RWPE1 (cell line): ENCODE measurements around the gene NFIA.
"Not testable (repeated sequence)": the region's sequence is repeated elsewhere in the genome, so short reads cannot be mapped to it uniquely, and the experiment has no call there.

Experiments
- CTCF ChIA-PET: fragments of 350-600 bp; sonication (Branson Sonifier 250); formaldehyde crosslinking; extraction: SDS; loops from one replicate; lab custom pipeline; 2021; lab: Yijun Ruan, JAX
- POLR2A ChIA-PET: fragments of 400-600 bp; formaldehyde crosslinking; extraction: SDS; loops from one replicate; lab custom pipeline; 2020; ENCODE audit warnings: antibody characterized with exemption; ENCODE audit not compliant: low non-redundant PET; lab: Yijun Ruan, JAX
- DNase-seq: peaks from one replicate; pipeline ENCODE4 v3.0.0; 2012; ENCODE audit warnings: low spot score
- H3K27ac ChIP-seq: fragments of 450-650 bp; 2 replicates; pipeline ENCODE4 v1.5.1; 2017
- TF ChIP-seq, protein P1 (sequence below): fragments of 450-650 bp; conservative IDR thresholded peaks from 2 replicates; pipeline ENCODE4 v1.5.1; 2017; ENCODE audit warnings: low read depth, mild to moderate bottlenecking

NFIA gene

DNA sequence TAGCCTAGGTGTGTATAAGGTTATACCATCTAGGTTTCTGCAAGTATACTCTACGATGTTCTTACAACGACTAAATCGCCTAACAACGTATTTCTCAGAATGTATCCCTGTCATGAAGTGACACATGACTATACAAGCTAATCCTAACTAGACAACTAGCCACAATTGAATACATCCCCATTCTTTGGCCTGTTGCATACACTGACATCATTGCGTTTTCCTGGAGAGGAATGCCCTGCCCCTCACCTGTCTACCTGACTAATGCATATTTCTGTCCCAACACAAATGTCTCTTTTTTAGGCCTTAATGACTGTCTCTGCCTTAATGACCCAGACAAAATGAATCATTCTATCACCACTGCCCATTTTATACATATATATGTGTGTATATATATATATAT is 8.5 kb upstream of the NFIA start:
- ChIA-PET CTCF (interaction anchor here (0.5 kb wide), 1 partner anchor 1358 kb away, joined by 3 read pairs; no protein-coding TSS in a partner anchor), POLR2A (no interaction called here)
- TF ChIP-seq, protein P1, sequence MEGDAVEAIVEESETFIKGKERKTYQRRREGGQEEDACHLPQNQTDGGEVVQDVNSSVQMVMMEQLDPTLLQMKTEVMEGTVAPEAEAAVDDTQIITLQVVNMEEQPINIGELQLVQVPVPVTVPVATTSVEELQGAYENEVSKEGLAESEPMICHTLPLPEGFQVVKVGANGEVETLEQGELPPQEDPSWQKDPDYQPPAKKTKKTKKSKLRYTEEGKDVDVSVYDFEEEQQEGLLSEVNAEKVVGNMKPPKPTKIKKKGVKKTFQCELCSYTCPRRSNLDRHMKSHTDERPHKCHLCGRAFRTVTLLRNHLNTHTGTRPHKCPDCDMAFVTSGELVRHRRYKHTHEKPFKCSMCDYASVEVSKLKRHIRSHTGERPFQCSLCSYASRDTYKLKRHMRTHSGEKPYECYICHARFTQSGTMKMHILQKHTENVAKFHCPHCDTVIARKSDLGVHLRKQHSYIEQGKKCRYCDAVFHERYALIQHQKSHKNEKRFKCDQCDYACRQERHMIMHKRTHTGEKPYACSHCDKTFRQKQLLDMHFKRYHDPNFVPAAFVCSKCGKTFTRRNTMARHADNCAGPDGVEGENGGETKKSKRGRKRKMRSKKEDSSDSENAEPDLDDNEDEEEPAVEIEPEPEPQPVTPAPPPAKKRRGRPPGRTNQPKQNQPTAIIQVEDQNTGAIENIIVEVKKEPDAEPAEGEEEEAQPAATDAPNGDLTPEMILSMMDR = no peak
- no peak overlapping the region for H3K27ac ChIP-seq
- no peak for DNase-seq

DNA sequence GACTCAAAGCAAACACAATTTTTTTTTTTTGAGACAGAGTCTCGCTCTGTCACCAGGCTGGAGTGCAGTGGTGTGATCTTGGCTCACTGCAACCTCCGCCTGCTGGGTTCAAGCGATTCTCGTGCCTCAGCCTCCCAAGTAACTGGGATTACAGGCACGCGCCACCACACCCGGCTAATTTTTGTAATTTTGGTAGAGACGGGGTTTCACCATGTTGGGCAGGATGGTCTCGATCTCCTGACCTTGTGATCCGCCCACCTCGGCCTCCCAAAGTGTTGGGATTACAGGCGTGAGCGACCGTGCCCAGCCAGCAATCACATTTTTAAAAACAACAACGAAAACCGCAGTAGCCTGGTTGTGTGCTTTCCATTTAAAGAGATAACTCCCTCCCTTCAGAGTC is 6.5 kb upstream of the NFIA start:
- POLR2A ChIA-PET, DNase-seq, CTCF ChIA-PET: not testable (repeated sequence)
- peak overlapping the region; percentile 52 for H3K27ac ChIP-seq

DNA sequence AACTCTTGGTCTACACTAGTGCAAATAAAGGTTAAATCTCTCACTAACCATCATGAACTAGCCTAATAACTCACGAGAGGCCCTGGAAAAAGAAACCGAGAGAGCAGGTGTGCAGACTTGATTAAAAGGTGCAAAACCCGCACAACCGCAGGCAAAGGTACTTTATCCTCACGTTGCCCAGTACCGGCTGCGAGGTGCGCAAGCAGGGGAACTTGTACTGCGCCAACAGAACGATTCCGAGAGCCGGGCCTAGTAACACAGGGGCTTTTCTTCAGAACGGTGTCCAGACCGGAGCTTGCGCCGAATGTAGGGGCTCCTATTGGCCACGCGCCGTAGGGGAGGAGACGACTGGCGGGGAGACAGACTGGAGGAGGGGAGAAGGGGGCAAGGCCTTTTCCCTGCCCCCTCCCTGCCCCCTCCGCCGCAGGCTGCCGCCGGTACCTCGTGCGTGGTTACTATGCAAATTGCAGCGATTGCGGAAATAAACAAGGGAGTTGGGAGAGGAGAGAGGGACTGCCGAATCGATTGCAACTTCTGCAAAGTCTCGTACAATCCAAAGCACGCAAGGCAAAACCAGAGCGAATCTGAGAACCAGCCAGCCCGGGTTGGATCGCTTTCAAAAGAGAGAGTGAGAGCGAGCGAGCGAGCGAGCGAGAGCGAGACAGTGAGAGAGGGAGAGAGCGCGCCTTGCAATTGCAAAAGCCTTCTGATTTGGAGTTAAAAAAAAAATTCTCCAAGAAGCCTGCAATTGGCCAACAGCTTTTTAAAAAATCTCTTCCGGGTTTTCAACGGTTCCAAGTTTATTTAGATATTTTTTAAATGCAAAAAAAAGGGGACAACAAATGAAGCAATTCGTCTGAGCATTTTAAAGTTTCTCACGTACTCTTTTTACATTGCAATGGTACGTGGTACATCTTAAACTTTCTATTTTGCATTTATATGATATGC is 5.4 kb upstream of the NFIA start:
- ChIA-PET CTCF (interaction anchor here (0.6 to 2.8 kb wide), 3 partner anchors 11 to 34 kb away, joined by 3 to 23 read pairs (median 6); no protein-coding TSS in a partner anchor), POLR2A (interaction anchor here (0.9 kb wide), 1 partner anchor 27 kb away, joined by 4 read pairs; no protein-coding TSS in a partner anchor)
- DNase-seq = peak; percentile 71
- peak overlapping the region; percentile 93 for H3K27ac ChIP-seq
- TF ChIP-seq, protein P1 = no peak

DNA sequence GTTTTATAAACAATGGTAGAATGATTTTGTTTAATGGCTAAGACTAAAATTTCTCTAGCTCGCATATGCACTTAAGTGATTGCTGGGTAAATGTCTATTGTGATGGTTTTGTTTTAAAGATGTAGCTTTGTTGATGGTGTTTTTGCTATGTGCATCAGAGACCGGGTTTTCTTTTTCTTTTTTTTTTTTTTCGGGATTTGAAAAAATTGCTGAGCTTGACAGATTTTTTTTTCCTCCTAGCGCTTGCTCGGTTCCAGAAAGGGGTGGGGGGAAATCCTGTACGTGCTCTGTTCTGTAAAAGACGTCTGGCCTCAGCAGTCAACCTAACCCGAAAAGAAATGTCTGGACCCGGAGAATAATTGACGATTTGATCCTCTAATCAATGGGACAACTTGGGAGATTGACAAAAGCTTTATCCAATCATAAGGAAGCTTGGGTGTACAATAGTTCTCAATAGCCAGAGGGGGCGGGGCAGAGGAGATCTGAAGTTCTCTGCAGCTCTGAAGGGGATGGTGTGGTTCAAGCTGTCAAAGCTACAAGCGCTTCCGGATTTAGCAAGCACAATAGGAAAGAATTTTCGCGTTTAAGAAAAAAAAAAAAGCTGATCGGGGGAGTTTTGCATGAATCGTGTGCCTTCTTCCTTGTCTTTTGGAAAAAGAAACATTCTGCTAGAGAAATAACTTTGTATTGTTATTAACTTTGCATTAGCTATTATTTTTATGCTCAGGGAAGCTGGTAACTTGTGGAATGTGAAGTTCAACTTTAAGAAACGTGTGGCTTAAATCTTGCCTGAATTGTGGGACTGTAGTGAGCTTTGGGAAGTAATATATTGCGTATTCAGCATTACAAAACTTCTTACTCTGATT is 4.5 kb upstream of the NFIA start:
- TF ChIP-seq, protein P1 = no peak
- CTCF ChIA-PET = interaction anchor here (0.5 to 2.8 kb wide), 4 partner anchors 11 to 46 kb away, joined by 3 to 23 read pairs (median 4); no protein-coding TSS in a partner anchor
- H3K27ac ChIP-seq = peak overlapping the region; percentile 93
- POLR2A ChIA-PET = interaction anchor here (0.6 to 0.9 kb wide), 5 partner anchors 10 to 458 kb away, joined by 3 to 13 read pairs (median 4); no protein-coding TSS in a partner anchor
- peak; percentile 100 for DNase-seq

DNA sequence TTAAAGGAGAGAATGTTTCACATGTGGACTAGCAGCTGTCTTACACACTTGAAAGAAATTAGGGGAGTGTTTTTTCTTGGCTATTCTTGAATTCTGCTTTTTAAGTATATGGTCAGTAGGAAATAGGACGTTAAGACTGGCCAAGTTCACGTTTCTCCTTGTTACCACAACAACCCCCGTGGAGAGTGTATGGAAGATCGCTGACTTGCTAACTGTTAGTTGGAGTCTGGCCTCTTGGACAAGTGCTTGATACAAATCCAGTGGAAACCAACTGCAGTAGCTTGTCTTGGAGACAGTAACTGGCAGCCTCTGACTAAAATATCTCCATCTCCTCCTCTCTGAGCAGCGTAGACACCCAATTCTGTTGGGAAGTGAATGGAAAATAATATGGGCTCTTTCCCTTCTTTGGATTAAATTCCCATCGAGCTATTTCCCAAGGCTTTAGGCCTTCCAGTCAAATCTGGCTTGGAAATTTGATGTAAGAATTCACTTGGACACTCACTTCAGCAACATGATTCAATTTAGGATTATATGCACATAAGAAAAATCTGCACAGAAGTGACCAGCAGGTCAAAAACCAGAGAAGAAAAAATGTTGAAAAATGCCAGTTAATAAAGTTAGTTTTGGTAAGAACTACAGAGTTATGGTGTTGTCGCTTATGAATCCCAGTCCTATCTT is 3.6 kb upstream of the NFIA start:
- TF ChIP-seq, protein P1 = no peak
- DNase-seq = no peak
- no peak overlapping the region for H3K27ac ChIP-seq
- CTCF ChIA-PET = interaction anchor here (0.5 to 2.8 kb wide), 3 partner anchors 29 to 502 kb away, joined by 3 to 23 read pairs (median 3); no protein-coding TSS in a partner anchor
- POLR2A ChIA-PET = interaction anchor here (0.6 to 0.7 kb wide), 2 partner anchors 45 to 134 kb away, joined by 3 read pairs; no protein-coding TSS in a partner anchor

DNA sequence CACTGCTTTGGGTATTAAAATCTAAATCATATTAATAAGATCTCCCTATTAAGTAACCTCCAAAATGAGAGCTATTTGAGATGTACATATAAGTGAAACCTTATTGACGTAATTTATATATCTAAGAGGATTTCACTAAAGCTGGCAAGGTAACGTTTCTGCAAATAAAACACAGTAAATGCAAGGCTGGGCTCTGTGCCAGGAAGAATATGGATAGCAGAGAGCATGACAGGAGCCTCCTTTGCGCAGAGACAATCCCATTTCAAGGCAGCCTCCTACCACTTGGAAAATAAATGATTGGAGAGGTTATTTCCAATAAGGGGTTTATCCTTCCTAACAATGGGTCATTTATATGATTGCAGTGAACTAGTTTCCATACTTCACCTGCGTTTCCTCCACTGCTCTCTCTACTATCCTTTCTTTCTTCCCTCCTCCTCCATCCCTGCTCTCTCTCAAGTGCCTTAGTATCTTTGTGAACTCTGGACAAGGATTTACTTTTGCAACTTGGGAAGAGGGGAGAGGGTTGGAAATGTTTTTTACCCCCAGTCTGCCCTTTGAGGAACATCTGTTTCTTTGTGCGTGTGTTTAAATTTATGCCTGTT is 3.0 kb upstream of the NFIA start:
- CTCF ChIA-PET = interaction anchor here (0.7 to 2.8 kb wide), 2 partner anchors 29 to 501 kb away, joined by 3 to 23 read pairs; no protein-coding TSS in a partner anchor
- TF ChIP-seq, protein P1 = no peak
- no peak for DNase-seq
- peak overlapping the region; percentile 81 for H3K27ac ChIP-seq
- POLR2A ChIA-PET = interaction anchor here (0.7 kb wide), 1 partner anchor 134 kb away, joined by 3 read pairs; no protein-coding TSS in a partner anchor
